Measurements from ENCODE around the gene IMPG1.
"Not testable (repeated sequence)": the region's sequence is repeated elsewhere in the genome, so short reads cannot be mapped to it uniquely, and the experiment has no call there.

The IMPG1 gene

GRCh38 chr6:75947935-75948334 is 124.5 kb downstream of the IMPG1 start:
- no peak for DNase-seq

- DNase-seq = peak; percentile 96
These were observed 126.2 kb downstream of the IMPG1 start for GRCh38 chr6:75946146-75946831.

GRCh38 chr6:75943381-75943780 is 129.1 kb downstream of the IMPG1 start:
- peak; percentile 96 for DNase-seq

GRCh38 chr6:75941509-75941908 is 131.0 kb downstream of the IMPG1 start:
- no peak for DNase-seq

- no peak for DNase-seq
These were observed 131.9 kb downstream of the IMPG1 start for GRCh38 chr6:75940564-75940963.

GRCh38 chr6:75937846-75938245 is 134.6 kb downstream of the IMPG1 start:
- no peak for DNase-seq

GRCh38 chr6:75936682-75937081 is 135.8 kb downstream of the IMPG1 start:
- DNase-seq = peak; percentile 27

GRCh38 chr6:75935473-75935793 is 137.0 kb downstream of the IMPG1 start:
- no peak for DNase-seq

- DNase-seq = peak; percentile 94
These were observed 137.6 kb downstream of the IMPG1 start for GRCh38 chr6:75934643-75935472.

GRCh38 chr6:75933387-75933975 is 139.0 kb downstream of the IMPG1 start:
- DNase-seq = peak; percentile 37

- DNase-seq = peak; percentile 72
These were observed 140.4 kb downstream of the IMPG1 start for GRCh38 chr6:75932067-75932466.

GRCh38 chr6:75931011-75931680 is 141.3 kb downstream of the IMPG1 start:
- no peak for DNase-seq

- DNase-seq = no peak
These were observed 145.9 kb downstream of the IMPG1 start for GRCh38 chr6:75926293-75927168.

- peak; percentile 67 for DNase-seq
These were observed 150.2 kb downstream of the IMPG1 start for GRCh38 chr6:75922226-75922625.

- no peak for DNase-seq
These were observed 159.4 kb downstream of the IMPG1 start for GRCh38 chr6:75913040-75913439.

- DNase-seq = no peak
These were observed 165.0 kb downstream of the IMPG1 start for GRCh38 chr6:75907444-75907843.

GRCh38 chr6:75906871-75907270 is 165.6 kb downstream of the IMPG1 start:
- peak; percentile 14 for DNase-seq

GRCh38 chr6:75905129-75905528 is 167.3 kb downstream of the IMPG1 start:
- peak; percentile 53 for DNase-seq

GRCh38 chr6:75900216-75900615 is 172.2 kb downstream of the IMPG1 start:
- not testable (repeated sequence) for DNase-seq

- DNase-seq = no peak
These were observed 175.9 kb downstream of the IMPG1 start for GRCh38 chr6:75896526-75896925.

GRCh38 chr6:75893776-75894152 is 178.7 kb downstream of the IMPG1 start:
- peak; percentile 17 for DNase-seq

- DNase-seq = peak; percentile 82
These were observed 179.2 kb downstream of the IMPG1 start for GRCh38 chr6:75893058-75893775.

All from NCI-H69 (cell line).